NCI-H446 treated with DMSO at 0.1 percent for 48 hours (cell line): ENCODE measurements around the gene DPP6.
"Not testable (repeated sequence)": the region's sequence is repeated elsewhere in the genome, so short reads cannot be mapped to it uniquely, and the experiment has no call there.

Experiments used
- DNase-seq: peaks from one replicate; lab custom pipeline; 2025; lab: John Stamatoyannopoulos, UW

DPP6 gene

DNA sequence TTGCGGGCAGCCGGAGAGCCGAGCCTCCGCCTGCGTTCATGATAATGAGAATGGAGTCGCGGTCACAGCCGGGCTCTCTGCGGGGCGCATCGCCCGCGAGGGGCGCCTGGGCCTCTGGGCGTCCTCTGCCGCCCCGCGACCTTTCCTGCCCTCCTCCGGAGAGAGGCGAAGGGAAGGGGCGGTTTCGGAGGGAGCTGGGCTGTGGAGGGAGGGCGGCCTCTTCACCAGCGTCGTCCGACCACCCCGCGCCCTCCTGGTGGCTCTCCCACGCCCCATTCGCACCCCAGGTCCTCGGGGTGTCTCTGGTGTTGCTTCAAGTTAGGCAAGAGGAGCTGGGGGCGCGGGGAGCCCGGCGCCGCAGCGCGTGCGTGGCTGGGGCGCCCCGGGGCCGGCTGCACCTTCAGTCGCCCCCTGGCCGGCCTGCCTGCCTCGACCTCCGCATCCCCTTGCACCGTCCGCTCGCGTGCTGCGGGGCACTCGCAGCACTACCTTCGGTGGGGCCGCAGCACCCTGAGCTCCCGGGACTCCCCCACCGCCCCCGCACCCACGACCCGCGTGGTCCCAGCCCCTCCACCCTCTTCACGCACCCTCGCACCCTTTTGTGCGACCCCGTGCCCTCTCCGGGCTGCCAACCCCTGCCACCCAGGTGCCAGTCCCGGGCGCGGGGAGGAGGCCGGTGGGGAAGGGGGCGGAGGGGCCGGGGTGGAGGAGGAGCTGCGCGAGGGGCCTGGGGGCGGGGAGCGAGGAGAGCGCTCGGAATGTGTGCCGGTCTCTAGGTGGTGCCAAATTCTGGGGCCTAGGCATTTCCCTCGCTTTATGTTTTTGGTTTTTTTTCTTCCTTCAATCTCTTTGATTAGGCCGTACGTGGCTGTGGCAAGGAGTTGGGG lies at the start of gene DPP6:
TSS of gene DPP6 (plus strand) at position 756 of the 887 bp plus-strand sequence.
- DNase-seq, result not testable (repeated sequence)

DNA sequence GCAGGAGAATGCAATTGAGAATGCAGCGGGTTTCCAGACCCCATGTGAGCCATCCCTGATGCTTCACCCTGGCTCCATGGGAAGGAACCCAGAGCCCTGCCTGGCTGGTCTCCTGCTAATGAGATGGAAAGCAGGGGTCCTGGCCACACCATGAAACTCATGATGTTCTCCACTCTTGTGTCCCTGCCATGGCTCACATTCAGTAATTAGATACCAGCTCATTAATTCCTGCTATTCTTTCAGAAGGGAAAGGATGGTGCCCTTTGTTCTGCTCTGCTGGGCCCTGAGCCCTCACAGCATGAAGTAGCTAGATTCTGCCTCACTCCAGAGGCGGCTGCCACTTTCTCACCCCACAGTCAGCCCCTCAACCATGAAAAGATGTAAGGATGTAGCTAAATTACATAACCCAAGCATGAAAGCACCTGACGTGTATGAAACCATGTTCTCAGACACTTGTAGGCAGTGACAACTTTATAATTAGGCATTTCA lies 42.7 kb upstream of the DPP6 start:
- not testable (repeated sequence) for DNase-seq

DNA sequence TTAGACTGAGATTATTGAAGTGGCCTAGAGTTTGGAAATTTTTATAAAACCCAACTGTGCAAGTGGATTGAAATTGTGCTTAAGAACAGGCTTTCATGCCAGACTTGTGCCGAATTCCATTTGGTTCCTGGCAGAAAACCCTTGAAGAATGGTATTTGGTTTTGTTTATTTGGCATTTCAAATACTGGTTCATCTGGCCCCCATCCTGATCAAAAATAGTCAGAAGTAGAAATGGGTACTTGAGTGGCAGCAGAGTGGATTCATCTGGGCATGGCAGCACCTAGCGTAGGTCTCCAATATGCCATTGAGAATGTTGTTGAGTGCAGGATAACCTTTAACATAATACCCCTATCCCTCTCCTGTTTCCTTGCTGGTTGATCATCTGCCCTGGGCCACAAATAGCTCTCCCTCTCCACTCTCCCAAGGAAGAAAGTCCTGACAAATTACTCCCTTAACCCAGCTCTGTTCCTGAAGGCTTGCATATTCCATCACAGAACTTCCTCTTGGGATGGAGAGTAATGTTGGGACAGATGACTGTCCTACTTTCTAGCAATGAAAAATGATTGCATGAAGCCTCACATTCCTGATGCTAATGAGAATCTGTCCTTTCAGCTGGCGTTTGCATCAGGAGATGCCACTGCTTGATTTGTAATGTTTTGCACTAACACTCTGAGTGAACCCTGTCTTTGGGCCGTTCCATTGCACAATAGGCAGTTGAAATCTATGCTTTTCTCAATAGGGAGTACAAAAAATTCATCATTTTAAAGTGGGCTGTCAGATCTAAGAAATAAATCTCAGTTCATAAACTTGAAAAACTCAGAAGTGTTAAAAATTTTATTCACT lies 41.3 kb upstream of the DPP6 start:
- DNase-seq, result not testable (repeated sequence)

DNA sequence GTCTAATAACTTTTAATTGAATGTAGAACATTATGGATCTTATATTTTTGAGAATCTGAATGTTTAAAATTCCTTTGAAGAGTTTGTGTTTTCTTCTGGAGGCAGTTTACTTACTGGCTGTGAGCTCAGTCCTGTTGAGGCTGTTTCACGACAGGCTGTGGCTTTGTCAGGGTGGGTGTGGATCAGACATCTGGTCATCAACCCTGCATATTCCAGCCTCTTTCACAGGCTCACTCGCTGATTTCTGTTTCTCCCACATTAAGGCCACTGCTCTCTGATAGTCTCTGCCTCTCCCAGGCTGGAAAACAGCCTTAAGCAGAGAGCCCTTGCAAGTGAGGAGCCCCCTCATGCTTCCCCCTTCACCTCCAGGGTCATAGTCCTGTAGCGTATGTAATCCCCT lies 39.4 kb upstream of the DPP6 start:
- not testable (repeated sequence) for DNase-seq

DNA sequence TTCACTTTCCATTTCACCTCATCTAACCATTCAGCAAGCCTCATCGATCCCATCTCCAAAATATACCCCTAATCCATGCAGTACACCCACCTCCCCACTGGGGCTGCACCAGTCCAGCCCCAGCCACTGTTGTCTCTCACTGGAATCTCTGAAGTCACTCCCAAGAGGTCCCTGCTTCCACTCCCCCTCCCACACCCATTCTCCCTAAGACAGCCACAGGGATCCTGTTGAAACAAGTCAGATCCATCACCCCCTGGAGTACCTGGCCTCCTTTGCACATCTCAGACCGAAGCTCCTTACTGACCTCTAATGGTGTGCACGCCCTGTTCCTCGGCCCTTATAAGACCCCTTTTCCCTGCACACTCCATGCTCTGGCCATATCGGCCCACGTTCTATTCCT lies 36.6 kb upstream of the DPP6 start:
- not testable (repeated sequence) for DNase-seq

DNA sequence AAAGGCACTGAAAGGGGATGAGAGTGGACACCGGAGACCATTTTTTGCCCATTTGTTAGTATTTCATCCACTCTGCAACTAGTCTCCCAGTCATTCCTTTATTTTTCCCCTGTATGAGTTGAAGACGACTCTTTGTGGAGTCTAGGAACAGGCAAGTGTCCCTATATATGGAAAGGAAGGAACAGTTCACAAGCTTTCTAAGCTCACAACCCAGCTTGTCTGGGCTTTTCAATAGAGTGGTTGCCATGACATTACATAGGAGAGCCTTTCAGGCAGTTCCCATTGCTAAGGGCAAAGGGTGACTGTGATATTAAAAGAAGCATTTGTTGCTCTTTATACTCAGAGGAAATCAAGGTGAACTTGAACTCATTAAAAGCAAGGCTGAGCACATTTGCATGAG lies 33.8 kb upstream of the DPP6 start:
- DNase-seq, result not testable (repeated sequence)

DNA sequence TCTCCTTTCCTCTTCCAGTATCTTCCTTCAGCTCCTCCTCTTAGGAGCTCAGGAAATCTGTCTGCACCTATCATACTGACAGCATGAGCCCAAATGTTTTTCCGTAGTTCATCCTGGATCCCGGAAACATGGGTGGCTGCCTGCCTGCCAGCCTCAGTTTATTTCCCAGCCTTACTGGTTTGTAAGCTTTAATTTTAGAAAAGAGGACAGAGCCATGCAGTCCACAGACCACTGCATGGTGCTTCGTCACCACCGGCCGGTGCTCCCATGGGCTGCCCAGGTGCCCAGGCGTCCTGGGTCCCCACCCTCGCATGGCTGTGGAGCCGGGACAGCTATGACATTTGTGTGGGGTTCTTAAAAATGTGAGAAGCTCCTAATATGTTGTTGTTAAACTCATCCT lies 24.4 kb upstream of the DPP6 start:
- DNase-seq, result not testable (repeated sequence)

DNA sequence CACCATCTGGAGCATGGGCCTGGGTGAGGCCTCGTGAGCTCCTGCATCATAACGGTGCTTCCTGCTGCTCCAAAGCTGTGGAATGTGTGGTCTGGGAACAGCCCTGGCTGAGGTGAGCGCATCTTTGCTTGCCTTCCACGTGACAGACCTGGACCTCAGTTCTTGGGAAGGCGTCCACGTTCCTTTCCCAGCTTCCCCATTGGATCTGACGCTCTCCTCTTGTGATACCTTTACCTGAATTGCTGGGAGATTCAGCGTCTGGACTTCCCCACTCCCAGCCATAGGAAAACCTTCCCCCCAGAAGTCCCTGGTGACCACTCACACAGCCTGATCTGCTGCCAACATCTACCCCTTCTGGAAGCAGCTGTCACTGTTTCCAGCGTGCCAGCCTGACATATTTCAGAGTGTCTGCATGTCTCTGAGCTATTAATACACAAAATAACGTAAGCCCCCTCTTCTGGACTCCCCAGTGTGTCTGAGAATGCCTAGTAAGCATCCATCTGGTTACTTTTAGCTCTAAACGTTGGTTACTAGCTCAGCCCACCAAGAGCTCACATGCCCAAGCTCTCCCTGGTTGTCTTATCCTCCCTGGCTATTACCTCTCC lies 21.6 kb upstream of the DPP6 start:
- DNase-seq, result not testable (repeated sequence)

DNA sequence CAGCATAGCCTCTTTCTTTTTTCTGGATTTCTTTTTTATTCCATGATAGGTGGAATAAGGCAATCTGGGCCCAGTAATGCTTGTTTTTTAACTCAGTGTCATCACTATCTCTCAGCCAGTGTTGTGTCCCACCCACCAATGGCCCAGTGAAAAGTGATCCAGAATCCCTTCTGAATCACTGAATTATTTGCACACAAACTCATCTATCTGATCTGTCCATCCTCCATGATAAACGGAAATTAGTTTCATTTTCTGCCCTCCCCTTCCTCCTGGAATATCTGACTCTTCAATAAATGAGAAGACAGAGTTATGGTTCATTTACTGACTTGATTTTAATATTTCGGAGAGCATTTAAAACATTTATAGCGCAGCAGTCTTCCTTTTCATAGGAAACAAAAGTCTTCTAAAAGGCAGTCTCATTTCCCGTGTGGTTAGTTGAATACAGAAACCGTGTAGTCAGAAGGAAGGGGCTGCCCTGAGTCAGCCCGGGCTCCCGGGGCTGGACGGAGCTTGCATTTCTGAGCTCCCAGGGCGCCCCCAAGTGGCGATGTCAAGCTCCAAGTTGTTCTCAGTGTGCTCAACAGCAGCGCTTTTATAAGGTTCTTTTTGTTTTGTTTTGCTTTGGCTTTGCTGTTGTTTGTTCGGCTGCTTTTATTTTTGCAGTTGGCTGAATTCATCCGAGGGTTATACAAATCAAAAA lies 12.6 kb upstream of the DPP6 start:
- DNase-seq, result not testable (repeated sequence)

DNA sequence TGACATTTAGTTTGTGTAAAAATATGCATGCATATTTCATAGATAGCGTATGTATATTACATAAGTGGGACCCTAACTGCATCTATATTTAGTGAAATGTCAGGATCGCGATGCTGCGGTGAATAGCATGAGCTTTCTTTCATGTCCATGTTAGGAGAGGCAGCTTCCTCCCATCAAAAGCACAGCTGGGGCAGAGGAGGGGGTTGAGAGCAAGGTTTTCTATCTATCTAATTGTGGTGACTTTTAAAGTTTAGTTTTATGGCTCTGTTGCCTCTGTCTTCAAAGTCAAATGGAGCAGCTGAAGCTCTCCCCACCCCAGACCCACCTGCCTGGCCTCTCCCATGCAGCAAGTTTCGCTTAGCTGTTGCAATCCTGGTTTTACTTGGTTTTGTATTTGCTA lies 1.8 kb upstream of the DPP6 start:
- not testable (repeated sequence) for DNase-seq

DNA sequence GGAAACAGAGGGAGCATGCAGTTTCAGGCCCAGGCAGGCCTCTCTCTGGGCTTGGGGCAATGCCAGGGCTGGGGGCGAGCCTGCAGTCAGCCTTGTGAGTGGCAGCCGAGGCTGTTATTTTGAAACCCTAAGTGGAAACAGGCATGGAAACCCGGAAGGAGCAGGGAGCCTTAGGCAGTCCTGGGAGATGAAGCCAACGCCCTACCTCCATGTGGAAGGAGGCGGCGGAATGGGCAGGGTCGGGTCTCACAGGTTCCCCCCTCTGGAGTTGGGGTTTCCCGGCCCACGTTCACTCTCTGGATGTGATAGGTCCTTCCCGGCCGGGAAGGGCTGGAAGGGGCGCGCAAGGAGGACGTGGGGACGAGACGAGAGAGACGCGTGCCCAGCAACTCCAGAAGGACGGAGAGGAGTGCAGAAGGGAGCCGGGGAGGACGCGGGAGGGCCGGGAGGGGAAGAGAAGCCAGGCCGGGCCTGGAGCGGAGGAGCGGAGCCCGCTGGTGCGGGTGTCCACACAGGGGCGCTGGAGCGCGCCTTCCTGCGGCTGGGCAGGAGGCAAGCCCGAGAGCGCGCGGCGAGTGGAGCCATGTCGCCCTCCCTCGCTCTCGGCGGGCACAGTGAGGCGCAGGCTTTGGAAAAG lies 1.1 kb upstream of the DPP6 start:
- not testable (repeated sequence) for DNase-seq

DNA sequence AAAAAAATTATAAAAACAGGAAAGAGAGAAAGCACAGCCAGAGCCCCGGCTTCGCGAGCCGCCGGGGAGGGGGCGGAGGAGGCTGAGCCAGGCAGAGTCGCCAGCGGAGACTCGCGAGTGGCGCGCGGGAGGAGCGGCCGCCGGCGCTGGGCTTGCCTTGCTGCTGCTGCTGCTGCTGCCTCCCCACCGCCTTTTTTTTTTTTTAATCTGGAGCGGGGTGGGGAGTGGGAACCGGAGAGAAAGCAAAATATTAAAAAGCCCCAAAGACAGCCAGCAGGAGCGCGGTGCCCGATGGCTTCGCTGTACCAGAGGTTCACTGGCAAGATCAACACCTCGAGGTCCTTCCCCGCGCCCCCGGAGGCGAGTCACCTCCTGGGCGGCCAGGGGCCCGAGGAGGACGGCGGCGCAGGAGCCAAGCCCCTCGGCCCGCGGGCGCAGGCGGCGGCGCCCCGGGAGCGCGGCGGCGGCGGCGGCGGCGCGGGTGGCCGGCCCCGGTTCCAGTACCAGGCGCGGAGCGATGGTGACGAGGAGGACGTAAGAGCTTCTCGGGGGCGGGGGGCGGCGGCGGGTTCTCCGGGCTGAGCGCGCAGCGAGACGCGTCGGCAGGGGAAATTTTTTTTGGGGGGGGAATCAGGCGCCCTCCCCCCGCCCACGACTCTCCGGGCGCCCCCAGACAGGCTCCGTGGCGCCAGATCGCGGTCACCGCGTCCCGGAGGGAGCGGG lies 493 bp downstream of the DPP6 start:
- DNase-seq, result not testable (repeated sequence)

DNA sequence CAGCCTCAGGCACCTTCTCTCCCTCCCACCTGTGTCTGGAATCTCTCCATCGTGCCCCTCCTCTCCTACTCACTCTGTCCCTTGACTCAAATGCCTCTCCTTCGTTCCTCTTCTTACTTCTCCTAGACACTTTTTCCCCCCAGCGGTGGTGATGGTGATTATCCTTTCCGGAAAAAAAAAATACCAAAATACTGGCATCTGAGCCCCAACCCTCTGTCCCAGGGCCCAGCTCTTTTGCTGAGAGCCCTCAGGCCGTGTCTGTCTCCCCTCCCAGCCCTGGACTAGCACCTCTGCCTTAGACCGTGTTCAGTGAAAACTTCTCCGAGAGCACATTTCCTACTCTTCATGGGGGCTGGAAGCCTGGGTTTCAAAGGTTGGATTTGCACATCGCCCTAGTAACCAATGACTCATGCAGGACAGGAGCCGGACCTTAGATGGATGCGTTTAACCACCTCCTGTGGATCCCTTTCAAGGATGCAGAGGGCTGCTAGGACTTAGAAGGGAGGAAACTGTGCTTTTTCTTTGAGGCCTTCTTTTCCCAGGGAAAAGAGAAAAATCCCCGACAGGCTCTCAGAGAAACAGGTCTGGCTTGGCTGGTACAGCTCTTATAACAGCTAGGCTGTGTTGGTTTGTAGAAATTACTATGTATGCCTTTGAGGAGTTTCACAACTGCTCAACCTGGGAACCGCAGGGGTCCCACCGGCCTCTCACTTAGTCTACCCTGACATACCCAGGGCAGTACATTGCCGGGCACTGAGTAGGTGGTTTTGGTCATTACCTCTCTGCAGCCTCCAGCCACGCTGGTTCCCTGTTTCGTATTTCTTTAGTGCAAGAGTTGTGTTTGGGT lies 1.5 kb downstream of the DPP6 start:
- DNase-seq, result not testable (repeated sequence)

DNA sequence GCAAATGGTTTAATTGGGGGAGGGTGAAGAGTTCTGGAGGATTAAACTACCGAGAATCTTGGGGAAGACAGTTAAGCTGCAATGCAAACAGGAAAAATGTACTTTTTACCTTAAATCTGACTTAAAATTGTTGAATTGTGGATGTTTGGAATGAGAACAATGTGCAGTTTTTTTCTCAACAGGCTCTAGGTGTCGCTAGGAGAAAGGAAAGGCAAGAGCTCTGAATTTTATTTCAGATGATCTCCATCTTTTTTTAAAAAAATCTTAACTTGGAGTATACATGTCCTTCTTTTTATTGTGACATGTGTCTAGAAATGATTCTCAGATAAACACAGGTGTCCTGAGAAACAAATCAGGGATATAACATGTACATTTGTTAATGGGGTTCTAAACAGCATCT lies 2.5 kb downstream of the DPP6 start:
- DNase-seq, result not testable (repeated sequence)

DNA sequence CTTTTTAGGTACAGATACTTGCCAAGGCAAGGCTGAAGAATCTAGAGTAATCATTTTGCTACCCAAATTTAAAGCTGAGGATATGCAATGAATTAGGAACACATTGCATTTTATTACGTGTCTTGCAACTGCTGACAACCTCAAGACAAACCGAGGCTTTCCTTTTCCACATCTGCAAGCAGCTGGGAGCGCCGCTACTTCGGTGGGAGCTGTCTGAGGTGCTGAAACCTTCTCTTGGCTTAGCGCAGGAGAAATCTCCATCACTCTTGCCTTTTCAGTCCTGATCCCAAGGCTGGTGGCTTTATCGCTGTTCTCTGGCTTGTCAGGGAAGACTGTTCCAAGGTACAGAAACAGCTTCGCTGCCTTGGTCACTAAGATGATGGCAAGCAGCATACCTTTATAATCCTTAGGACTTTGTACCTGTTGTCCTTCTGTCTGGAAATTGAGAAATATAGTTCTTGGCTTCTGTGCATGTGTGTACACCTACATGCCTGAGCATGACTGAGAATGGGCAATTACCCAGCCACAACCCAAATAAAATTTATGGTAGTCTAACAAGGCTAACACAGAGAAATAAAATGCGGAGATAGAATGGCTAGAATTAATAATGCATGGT lies 3.4 kb downstream of the DPP6 start:
- not testable (repeated sequence) for DNase-seq

DNA sequence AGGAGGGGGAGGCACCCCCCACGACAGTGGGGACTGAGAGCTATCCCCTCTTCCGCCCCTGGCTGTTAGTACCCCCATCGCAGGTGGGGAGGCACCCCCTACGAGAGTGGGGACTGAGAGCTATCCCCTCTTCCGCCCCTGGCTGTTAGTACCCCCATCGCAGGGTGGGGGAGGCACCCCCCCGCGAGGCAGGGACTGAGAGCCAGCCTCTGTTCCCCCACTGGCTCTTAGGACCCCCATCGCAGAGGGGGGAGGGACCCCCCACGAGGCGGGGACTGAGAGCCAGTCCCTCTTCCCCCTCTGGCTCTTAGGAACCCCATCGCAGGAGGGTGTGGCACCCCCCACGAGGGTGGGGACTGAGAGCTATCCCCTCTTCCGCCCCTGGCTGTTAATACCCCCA lies 6.6 kb downstream of the DPP6 start:
- not testable (repeated sequence) for DNase-seq

DNA sequence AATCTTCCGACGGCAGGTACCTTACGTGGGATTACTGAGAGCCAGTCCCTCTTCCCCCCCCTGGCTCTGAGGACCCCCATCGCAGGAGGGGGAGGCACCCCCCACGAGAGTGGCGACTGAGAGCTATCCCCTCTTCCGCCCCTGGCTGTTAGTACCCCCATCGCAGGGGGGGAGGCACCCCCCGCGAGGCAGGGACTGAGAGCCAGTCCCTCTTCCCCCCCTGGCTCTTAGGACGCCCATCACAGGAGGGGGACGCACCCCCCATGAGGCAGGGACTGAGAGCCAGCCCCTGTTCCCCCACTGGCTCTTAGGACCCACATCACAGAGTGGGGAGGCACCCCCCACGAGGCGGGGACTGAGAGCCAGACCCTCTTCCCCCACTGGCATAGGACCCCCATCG lies 8.4 kb downstream of the DPP6 start:
- DNase-seq, result not testable (repeated sequence)

DNA sequence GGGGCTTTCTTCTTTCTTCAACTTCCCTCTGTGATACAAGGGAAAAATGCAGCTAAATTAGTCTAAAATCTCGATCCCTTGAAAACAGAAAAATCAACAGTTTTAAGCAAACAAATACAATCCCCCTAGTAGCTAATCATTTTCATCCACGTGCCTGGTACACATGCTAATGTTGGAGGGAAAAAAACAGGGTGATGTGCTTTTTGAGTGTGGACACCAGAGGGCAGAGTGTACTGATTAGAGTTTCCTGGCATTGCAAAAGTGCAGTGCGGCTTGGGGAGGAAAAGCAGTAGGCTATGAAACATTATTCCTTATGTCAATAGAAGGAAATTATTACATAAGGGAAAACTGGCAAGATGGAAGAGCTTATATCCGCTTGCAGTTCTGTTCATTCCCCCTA lies 19.6 kb downstream of the DPP6 start:
- DNase-seq, result peak; percentile 5
